Upper lobe of left lung (tissue), 6 donors: ENCODE measurements around the gene CLEC18A. TPM values are rescaled to one million over a fixed set of nuclear protein-coding genes. Genes with fewer than 3 reads are reported as not detected.
"Not testable (repeated sequence)": the region's sequence is repeated elsewhere in the genome, so short reads cannot be mapped to it uniquely, and the experiment has no call there.

Experiments
- ATAC-seq, 2 donors: fragments of 200-7000 bp; cut with Tn5 transposase; one replicate each; pipeline ENCODE4 v1.9.1; 2022; ENCODE audit warnings: mild to moderate bottlenecking in 2 of 2, moderate library complexity in 2 of 2; ENCODE audit not compliant: low FRiP score in 2 of 2
- DNase-seq, 2 donors: peaks; one replicate each; pipeline ENCODE4 v3.0.0-alpha.2; 2019 to 2020
- H3K27ac ChIP-seq, 4 donors: fragments of 200-600 bp; sonication (generic); one replicate each; pipeline ENCODE4 v1.5.1; 2016 to 2019
- H3K27me3 ChIP-seq, 4 donors: fragments of 200-600 bp; sonication (generic); one replicate each; pipeline ENCODE4 v1.5.1; 2017 to 2019
- H3K36me3 ChIP-seq, 4 donors: fragments of 200-600 bp; sonication (generic); one replicate each; pipeline ENCODE4 v1.5.1; 2016 to 2019
- H3K4me1 ChIP-seq, 4 donors: fragments of 200-600 bp; sonication (generic); one replicate each; pipeline ENCODE4 v1.5.1; 2018 to 2019
- H3K4me3 ChIP-seq, 4 donors: fragments of 200-600 bp; sonication (generic); one replicate each; pipeline ENCODE4 v1.5.1; 2017 to 2019; ENCODE audit warnings: mild to moderate bottlenecking in 2 of 4, moderate library complexity in 1 of 4
- H3K9me3 ChIP-seq, 4 donors: fragments of 200-600 bp; sonication (generic); one replicate each; pipeline ENCODE4 v1.5.1; 2018 to 2019
- WGBS, 2 donors: methylation state at CpG; one replicate each; pipeline ENCODE4 v1.1.5; 2017 to 2018; 5-methylcytosine and 5-hydroxymethylcytosine counted together
- small RNA-seq, 4 donors: library from RNA; depleted of rRNA; stranded (forward); fragments of <200 nt; gene quantifications; one replicate each; pipeline ENCODE3, GENCODE V24; 2016
- total RNA-seq, 6 donors: library from RNA; depleted of rRNA in 4 of 6; stranded (reverse); fragments of >200 nt in 4 of 6; gene quantifications; one replicate each; pipeline versions ENCODE4 v1.1.0 to v1.2.1, GENCODE V29; 2016 to 2021
- donor health status: DM: no; HTN: no; CAD: no; lungs with moderate emphysema.
- donor health status: DM: no; HTN: yes; CAD: no; lungs with severe emphysema.

CLEC18A gene
- total RNA-seq, 6 donors from 2014 or later, result 0.54 to 5.2 (median 2.8) TPM

DNA sequence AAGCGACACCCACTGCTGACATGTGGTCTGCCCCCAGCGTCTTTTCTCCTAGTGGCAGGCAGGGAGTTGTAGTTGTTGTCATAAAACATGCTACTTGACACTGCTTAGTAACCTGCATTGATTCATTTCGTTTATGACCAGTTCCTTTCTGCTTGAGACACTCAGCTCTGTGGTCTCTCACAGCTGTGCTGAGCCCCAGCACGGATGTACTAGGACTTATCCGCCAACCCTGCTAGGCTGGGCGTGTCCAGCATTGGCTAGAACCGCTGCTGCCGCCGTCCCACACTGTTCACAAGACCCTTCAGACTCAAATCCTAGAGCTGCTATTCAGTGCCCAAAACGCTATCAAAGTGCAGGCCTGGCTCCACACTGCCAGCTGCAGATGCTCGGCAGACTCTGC lies 60.0 kb downstream of the CLEC18A start:
- WGBS, 2 donors, result 90 to 91% methylated on average over 9 to 11 of the region's 11 CpGs
- H3K36me3 ChIP-seq, result peaks cover 0 to 59% (median 27%) of the 10 kb centered on the region in 4 donors
- H3K4me3 ChIP-seq, H3K4me1 ChIP-seq, H3K27me3 ChIP-seq, ATAC-seq, H3K27ac ChIP-seq, DNase-seq, H3K9me3 ChIP-seq: not testable (repeated sequence)

GRCh38 chr16:70012354-70012753 lies 61.2 kb downstream of the CLEC18A start:
- WGBS, 2 donors, result 91 to 94% methylated on average over 11 of the region's 11 CpGs
- not testable (repeated sequence) for DNase-seq, H3K4me1 ChIP-seq, H3K27ac ChIP-seq, H3K9me3 ChIP-seq, ATAC-seq, H3K4me3 ChIP-seq, H3K27me3 ChIP-seq
- peaks cover 0 to 63% (median 28%) of the 10 kb centered on the region in 4 donors for H3K36me3 ChIP-seq

- peaks cover 0 to 69% (median 28%) of the 10 kb centered on the region in 4 donors for H3K36me3 ChIP-seq
- not testable (repeated sequence) for H3K4me3 ChIP-seq, H3K9me3 ChIP-seq, H3K27me3 ChIP-seq, H3K4me1 ChIP-seq, H3K27ac ChIP-seq, ATAC-seq
- DNase-seq, result peak in 1 of 2 donors; percentile 66
- 91 to 97% methylated on average over 8 to 11 of the region's 11 CpGs for WGBS, 2 donors
These were observed 61.8 kb downstream of the CLEC18A start for GRCh38 chr16:70012951-70013350.

Small RNA genes lying within 50 kb of the gene (small RNA-seq; reads per million reads assigned to genes)
- gene AC026468.1, result 0 reads per million in 4 donors
- gene MIR140, result 275 to 725 (median 442) reads per million in 4 donors

Other genes with a start within 250 kb of the CLEC18A start
- gene NQO1, start 224.8 kb upstream of the CLEC18A start, total RNA-seq, result 10 to 100 TPM; 13.6 to 73.0 (median 48.6) TPM
- gene NOB1, start 196.4 kb upstream of the CLEC18A start, total RNA-seq, result 10 to 100 TPM; 24.1 to 38.2 (median 34.3) TPM
- 100 to 1,000 TPM in 2 of 6 donors, 10 to 100 TPM in 4; 59.5 to 125 (median 82.3) TPM for gene WWP2, start 189.0 kb upstream of the CLEC18A start, total RNA-seq
- gene PDPR, start 163.0 kb downstream of the CLEC18A start, total RNA-seq, result 10 to 100 TPM; 15.2 to 46.1 (median 21.9) TPM
- gene CLEC18C, start 222.5 kb downstream of the CLEC18A start, total RNA-seq, result under 1 TPM in 3 of 6 donors, not detected in 3; 0.44 to 0.69 (median 0.54) TPM